SU-DHL-6 (cell line): ENCODE results near the gene SEPTIN10.

Experiments used
- CTCF ChIP-seq: fragments of 200-600 bp; sonication (generic); IDR thresholded peaks from one replicate; pipeline ENCODE4 v1.5.1; 2017; ENCODE audit warnings: antibody characterized with exemption, mild to moderate bottlenecking, low read length, moderate library complexity; ENCODE audit not compliant: insufficient read depth, poor library complexity, severe bottlenecking
- EZH2phosphoT487 ChIP-seq: fragments of 200-600 bp; sonication (generic), shearing (Covaris generic); conservative IDR thresholded peaks from 2 replicates; pipeline ENCODE4 v1.6.1; 2018; ENCODE audit warnings: mild to moderate bottlenecking, antibody characterized with exemption, low read length, moderate library complexity, mixed read lengths

GRCh38 chr2:109614715-109615636 is 1.2 kb upstream of the SEPTIN10 start:
- no peak for TF ChIP-seq CTCF
- no peak for TF ChIP-seq EZH2phosphoT487
